Left hindlimb (tissue), 1 donor: ENCODE data around the gene NKAIN4.

Experiments
- DNase-seq: peaks from one replicate; pipeline ENCODE4 v3.0.0-alpha.2; 2018

Gene NKAIN4

GRCh38 chr20:63273059-63273579 is 18.9 kb upstream of the NKAIN4 start:
- DNase-seq = no peak

DNA sequence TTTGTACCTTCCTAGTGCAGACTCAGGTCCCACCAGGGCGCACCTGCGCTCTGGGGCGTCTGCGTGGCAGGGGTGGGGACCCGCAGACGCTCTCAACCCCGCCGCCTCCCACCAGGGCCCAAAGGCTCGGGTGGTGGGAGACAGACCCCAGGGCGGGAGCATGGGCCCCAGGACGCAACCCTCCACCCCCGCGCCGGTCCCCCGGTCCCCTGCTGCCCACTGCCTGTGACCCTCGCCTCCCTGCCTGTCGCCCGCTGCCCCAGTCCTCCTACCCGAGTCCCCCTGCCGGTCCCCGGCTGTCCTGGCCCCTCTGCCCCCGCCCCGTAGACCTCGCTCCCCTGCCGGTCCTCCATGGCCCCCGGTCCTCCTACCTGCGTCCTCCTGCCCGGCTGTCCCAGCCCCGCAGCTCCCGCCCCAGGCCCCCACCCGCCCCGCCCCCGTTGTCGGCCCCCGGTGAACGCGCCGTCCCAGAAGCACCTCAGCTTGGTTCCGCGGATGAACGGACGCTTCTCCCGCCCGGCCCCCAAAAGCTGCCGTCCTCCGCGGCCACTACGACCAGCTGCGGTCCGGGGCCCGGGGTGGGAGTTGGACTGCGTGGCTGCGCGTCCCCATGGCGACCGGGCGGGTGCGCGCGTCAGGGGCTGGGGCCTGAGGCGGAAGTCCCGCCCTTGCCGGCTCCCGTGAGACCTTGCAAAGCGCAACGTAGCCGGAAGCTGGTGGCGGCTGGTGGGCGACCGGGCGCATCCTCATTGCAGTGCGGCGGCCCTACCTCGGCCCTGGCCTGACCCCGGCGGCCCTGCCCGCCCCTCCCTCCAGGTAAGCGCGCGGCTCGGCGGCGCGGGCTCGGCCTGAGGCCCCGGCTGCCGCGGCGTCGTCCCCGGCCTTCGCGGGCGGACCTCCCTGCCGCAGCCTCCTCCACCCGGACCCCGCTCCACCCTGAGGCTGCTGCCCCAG is 18.1 kb upstream of the NKAIN4 start, which contains the start of gene ARFGAP1:
Gene ARFGAP1 (plus strand): TSS at position 709 of the 954 bp plus-strand sequence. CDS start 2,768 bp downstream, outside the sequence.
- DNase-seq = peak; percentile 96

DNA sequence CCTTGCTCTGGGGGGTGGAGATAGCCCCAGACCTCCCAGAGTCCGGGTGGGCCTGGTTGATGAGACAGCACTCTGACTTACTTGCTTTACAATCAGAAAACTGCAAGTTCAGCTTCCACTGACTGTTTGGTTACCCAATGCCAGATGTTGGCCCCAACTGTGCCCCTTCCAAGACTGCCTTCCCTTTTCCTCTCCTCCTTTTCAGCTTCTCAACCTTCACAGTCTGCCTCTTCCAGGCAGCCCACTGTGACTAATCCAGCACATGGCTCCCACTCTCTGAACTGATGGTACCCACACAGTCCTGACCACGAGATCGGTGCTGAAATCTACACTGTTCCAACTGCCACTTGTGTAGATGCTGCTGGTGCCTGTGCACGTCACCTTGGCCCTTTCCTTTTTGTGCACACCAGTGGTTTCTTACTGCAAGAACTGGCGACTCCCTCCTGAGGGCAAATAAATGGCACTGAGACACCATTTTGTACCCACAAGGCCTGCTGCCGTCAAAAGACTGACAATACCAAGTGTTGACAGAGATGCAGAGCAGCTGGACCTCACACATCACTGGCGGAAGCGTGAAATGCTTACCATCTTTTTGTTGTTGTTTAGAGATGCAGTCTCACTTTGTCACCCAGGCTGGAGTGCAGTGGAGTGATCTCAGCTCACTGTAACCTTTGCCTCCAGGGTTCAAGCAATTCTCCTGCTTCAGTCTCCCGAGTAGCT is 16.5 kb upstream of the NKAIN4 start:
- DNase-seq = no peak

GRCh38 chr20:63269724-63270123 is 15.5 kb upstream of the NKAIN4 start:
- DNase-seq = no peak

DNA sequence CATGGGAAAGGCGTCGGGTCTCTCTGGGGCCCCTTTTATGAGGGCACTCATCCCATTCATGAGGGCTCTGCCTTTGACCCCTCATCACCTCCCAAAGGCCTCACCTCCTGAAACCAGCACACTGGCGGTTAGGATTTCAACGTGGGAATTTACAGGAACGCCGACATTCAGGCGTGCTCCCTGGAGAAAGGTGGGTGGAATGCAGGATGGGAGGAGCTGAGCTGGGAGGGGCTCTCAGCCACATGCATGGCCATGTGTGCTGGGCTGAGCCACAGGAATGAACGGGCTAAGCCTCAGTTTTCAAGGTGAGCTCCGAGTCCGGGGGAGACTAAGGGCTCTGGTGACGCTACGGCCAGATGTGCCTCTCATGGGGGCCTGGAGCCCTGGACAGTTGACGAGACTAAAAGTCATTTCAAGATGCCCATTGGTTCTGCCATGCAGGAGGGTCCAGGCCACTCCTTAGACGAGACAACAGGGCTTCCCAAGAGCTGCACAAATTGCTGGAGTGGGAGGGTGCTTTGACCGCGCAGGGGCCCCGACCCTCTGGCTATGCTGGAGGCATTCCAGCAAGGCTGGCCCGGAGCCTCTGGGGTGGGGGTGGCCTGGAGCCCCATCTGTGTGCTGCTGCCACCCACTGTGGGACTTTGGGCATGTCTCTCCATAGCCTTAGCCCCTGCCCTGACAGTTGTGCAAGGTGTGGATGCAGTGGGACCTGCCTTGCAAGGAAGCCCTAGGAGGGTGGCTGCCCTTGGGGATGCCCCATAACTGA is 14.6 kb upstream of the NKAIN4 start:
- DNase-seq = no peak

DNA sequence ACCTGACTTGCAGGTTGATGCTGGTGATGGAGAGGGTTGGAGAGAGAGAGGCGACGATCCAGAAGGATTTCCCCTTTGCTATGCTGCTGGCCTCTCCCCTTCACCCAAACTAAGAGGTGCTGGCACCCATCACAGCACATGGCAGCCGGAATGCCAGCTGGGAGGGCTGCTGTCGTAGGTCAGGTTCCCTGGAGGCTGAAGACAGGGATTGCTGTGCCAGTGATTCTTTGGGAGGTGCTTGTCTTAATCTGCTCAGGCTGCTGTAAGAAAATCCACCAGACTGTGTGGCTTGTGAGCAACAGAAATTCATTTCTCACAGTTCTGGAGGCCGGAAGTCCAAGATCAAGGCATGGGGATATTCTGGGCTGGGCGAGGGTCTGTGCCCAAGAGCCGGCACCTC is 14.0 kb upstream of the NKAIN4 start:
- DNase-seq = no peak

GRCh38 chr20:63267691-63268090 is 13.4 kb upstream of the NKAIN4 start:
- DNase-seq = no peak

DNA sequence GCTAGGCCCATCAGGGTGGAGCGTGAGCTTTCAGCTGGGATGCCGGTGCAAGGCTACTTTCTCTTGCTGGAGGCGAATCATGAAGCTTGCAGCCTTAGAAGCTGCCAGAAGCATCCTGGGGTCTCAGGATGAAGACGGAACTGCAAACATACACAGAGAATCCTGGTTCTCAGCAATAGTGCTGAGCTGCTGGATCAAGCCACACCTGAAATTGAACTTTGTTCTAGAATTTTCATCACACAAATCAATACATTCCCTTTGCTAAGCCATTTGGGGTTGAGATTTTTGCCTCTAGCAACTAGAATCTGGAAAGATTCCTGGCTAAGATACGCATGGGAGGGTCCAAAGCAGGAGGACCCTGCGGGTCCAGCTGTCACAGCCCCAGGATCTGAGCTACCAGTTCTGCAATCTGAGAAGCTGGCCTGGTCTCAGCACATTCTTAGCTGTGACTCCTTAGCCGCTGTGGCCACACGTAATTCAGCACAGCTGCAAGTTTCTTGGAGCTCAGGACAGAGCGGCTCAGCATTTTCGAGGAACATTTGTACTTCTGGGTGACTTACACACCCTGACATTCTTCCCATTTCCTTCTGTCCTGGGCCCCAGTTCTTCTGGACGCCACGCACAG is 11.7 kb upstream of the NKAIN4 start:
- DNase-seq = no peak

DNA sequence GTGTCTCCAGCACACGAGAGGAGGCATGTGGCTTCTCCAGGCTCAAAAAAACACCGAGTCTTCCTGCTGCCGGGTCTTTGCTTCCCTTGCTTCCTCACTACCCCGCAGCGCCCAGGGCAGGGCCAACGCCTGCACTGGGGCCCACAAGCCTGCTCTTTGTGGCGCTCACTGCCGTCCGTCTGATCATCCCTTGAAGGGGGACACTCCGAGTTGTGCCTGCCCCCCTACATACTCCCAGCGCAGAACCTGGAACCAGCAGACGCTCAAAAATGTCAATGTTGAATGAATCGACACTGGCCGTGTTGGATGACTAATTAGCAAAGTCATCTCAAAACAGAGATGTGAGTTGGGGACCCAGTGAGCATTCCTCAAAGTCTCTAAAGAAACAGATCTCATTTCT is 10.3 kb upstream of the NKAIN4 start:
- DNase-seq = no peak

DNA sequence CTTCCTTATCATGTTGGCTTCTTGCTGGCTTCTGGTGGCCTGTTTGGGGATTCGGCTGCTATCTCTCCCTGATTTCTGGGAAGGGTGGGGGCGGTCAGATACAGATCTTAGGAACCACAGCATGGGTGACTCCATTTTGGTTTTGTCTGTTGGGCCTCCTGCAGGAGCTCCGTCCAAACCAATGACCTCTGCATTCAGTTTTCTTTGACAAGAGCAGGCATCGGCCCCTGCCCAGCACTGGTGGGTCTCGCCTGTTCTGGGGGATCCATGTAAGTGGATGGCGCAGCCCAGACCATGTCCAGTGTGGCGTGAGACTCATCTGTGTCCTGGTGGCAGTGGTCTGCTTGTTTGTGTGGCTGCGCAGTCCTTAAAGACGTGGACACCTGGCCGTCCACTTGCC is 9.7 kb upstream of the NKAIN4 start:
- no peak for DNase-seq

DNA sequence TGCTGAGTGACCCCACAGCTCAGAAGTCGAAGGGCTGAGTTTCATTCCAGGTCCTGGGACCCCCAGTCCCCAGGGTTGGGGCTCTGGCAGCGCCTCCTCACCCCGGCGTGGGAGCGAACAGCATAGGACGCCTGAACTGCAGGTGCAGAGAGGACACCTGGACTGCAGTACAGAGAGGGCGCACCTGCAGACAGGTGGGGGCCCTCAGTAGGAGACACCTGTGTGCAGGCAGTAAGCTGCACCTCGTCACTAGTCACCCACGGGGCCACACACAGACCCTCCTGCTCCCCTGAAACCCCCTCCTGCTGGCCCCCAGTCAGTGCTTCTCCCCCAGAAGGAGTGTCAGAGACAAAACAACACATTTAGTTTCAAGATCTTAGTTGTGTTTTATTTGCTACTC is 8.6 kb upstream of the NKAIN4 start:
- no peak for DNase-seq

GRCh38 chr20:63261795-63262528 is 7.7 kb upstream of the NKAIN4 start:
- DNase-seq = no peak

DNA sequence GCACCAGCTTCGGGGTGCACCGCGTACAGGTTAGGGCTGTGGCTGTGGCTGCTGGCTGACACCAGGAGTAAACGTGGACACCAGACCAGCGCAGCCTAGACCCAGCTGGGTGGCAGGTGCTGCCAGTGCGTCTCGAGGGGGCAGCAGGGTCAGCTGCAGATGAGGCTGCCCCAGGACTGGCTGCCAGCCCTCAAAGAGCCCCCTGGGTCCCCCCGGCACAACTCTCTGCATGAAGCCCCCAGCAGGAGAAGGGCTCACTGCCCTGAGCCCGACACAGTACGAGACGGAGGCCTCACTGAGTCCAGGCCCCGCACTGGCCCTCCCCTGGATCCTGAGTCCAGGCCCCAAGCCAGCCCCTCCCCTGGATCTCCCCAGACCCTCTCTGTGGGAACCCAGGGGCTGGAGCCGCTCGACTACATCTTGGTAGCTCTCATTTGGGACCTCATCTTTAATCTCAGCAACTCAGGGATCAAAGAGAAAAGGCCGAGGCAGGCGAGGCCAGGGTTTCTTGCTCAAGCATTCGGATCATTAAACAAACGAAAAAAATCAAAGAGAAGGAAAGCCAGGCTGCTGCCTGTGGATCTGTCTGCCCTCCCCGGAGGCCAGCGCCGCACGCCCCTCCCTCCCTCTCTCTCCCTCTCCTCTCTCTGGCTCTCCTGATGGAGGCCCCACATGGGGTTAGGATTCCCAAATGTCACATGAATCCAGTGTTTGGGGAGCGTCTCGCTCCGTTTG is 7.0 kb upstream of the NKAIN4 start:
- DNase-seq = no peak

GRCh38 chr20:63260521-63260920 is 6.3 kb upstream of the NKAIN4 start:
- DNase-seq = no peak

GRCh38 chr20:63259734-63260460 is 5.6 kb upstream of the NKAIN4 start:
- no peak for DNase-seq

DNA sequence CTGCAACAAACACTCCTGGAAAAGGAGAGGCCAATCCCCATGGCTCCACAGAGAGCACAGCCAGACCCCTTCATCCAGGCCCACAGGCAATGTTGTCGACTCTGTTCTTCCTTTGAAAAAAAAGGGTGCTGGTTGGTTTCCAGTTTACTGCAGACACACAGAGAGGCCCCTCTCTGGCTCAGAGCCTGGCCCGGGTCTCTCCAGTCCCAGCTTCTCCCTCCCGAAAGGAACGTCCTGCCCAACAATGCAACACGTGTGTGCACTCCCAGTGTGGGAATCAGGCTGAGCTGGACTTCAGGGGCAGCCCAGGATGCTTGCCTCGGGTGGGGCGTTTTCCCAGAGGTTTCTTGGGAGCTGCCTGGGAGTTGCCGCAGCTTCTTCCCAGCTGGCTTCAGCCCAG is 4.5 kb upstream of the NKAIN4 start:
- peak; percentile 79 for DNase-seq

GRCh38 chr20:63257629-63258028 is 3.4 kb upstream of the NKAIN4 start:
- no peak for DNase-seq

DNA sequence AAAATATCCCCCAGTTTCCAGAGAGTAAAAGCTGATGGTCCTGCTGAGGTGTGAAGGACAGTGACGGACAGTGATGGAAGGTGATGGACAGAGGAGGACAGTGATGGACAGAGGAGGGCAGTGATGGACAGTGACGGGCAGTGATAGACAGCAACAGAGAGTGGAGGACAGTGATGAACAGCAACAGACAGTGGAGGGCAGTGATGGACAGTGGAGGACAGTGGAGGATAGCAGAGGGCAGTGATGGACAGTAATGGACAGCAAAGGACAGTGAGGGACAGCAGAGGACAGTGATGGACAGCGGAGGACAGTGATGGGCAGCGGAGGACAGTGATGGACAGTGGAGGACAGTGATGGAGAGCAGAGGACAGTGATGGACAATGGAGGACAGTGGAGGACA is 2.7 kb upstream of the NKAIN4 start:
- no peak for DNase-seq

DNA sequence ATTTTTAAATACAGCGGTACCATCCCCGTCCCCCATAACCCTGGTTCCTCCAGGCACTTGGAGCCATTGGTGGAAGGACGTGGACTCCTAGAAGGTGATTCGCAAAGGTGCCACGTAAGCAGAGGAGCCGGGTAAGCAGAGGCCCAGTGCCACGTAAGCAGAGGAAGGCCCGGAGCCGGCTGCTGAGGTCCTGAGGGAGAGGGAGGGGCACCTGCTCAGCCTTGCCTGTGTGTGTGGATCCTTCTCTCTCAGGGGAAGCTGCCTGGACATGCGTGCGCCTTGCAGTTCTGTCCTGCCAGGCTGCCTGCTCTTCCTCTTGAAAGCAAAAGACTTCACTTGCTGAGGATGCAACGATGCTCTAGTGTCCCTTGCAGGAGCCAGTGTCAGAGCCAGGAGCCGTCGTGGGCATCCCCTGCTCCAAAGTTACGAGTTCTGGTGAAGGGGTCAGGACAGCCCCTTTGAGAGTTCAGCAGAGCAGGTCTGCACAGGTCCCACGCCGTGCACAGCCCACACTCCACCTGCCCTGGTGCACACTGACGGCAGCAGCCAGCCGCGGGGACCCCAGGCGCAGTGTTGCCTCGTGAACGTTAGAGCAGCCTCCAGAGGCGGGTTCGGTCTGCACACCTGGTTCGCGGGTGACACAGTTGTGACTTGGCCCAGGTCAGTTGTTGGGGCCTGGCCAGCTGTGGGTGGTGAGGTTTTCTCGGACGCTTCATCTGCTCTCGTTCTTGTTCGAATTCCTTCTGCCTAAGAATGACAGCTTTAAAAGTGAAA is 1.9 kb upstream of the NKAIN4 start:
- no peak for DNase-seq
